Measurements from ENCODE around the gene RBM19.

Gene RBM19

GRCh38 chr12:113776536-113776935, 189.6 kb downstream of the RBM19 start:
- no peak for DNase-seq (ENCODE audit: low read depth in 2 of 2)

DNA sequence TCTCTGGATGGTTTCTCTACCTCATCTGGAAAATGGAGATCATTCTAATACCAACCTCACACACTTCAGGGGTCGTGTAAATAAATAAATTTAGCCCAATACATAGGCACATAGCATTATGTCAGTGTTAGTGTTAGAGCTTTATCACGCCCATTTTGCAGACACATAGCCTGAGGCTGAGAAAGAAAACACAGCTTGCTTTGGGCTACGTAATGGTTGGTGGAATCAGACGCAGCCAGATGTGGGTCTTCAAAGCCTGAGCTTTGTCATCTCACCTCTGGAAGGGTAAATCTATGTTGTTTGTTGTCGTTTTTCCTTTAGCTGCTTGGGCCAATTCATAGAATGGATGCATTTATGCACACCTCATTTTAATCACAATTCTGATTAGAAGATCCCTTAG, 191.6 kb downstream of the RBM19 start:
- no peak for DNase-seq (ENCODE audit: low read depth in 2 of 2)

DNA sequence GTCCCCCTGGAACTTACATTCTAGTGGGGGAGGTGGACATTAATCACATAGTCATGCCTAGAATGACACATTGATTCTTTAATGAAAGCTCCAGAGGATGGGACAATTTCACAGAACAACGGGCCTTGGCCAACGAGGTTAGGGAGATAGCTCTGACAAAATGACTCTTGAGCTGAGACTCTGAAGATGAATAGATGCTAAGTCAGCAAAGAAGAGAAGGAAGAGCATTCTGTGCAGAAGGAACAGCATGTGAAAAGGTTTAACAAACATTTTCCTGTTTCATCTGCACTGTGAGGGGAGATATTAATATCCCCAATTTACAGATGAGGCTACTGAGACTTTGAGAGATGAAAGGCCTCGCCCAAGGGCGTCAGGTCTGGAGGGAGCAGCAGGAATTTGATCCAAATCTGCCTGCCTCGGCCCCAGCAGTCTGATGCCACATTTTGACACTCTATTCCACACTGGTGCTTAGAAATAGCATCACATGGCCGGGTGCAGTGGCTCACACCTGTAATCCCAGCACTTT, 193.6 kb downstream of the RBM19 start:
- no peak for DNase-seq (ENCODE audit: low read depth in 2 of 2)

- DNase-seq (ENCODE audit: low read depth in 2 of 2), result no peak
These were observed 195.7 kb downstream of the RBM19 start for GRCh38 chr12:113770389-113770865.

GRCh38 chr12:113769305-113769704, 196.8 kb downstream of the RBM19 start:
- DNase-seq (ENCODE audit: low read depth in 2 of 2), result no peak

GRCh38 chr12:113768850-113769249, 197.3 kb downstream of the RBM19 start:
- no peak for DNase-seq (ENCODE audit: low read depth in 2 of 2)

GRCh38 chr12:113766879-113767878, 198.9 kb downstream of the RBM19 start:
- no peak for DNase-seq (ENCODE audit: low read depth in 2 of 2)
